Pancreas (tissue), 10 donors: ENCODE data around the gene ZCCHC14. TPM values are rescaled to one million over a fixed set of nuclear protein-coding genes. Genes with fewer than 3 reads are reported as not detected.

Source experiments
- ATAC-seq, 4 donors: fragments of 200-7000 bp; cut with Tn5 transposase; one replicate each; pipeline versions ENCODE4 v1.8.0 to v1.9.1; 2020; ENCODE audit warnings: mild to moderate bottlenecking in 4 of 4, moderate library complexity in 4 of 4
- DNase-seq, 6 donors: peaks; one replicate each; pipeline ENCODE4 v3.0.0-alpha.2; 2020
- FAIRE-seq: peaks from 2 replicates; lab custom pipeline; 2012; peaks lifted over from hg19 to GRCh38; lab: Jason Lieb, UNC
- H3K27ac ChIP-seq, 4 donors: fragments of 200-600 bp; sonication (generic); 1 replicate in 3 of 4; 2 replicates in 1 of 4; pipeline versions ENCODE4 v1.5.0 to v1.8.0; 2020
- H3K27me3 ChIP-seq, 4 donors: fragments of 200-600 bp; one replicate each; pipeline ENCODE4 v1.8.0; 2021
- H3K36me3 ChIP-seq, 3 donors: fragments of 200-600 bp; sonication (generic) in 1 of 3; one replicate each; pipeline versions ENCODE4 v1.5.0 to v1.8.0; 2020 to 2021
- H3K4me1 ChIP-seq, 3 donors: fragments of 200-600 bp; one replicate each; pipeline ENCODE4 v1.8.0; 2021
- H3K4me3 ChIP-seq, 4 donors: fragments of 200-600 bp; sonication (generic) in 2 of 4; one replicate each; pipeline versions ENCODE4 v1.5.0 to v1.8.0; 2020 to 2021
- H3K9me3 ChIP-seq, 4 donors: fragments of 200-600 bp; one replicate each; pipeline ENCODE4 v1.8.0; 2021
- WGBS, 2 donors: extraction: QIAGEN DNeasy Blood & Tissue Kit; methylation state at CpG; one replicate each; pipeline ENCODE4 v1.1.7; 2013; 5-methylcytosine and 5-hydroxymethylcytosine counted together
- intact Hi-C, 3 donors: fragments of 100-400 bp; cut with DNase I; formaldehyde crosslinking; loops; one replicate each; pipeline versions ENCODE4 v1.11.1 to v1.14.2; 2022
- polyA plus RNA-seq, 2 donors: library from polyadenylated mRNA; stranded (reverse); fragments of 200-250 nt; gene quantifications; one replicate each; pipeline ENCODE4 v1.2.3, GENCODE V29; 2013
- total RNA-seq, 6 donors: library from RNA; stranded (reverse); fragmentation: NEBNext Ultra II Directional in 4 of 6; extraction: Animal tissue kit (Norgen Biotek cat#: 25700) in 4 of 6; gene quantifications; one replicate each; pipeline versions ENCODE4 v1.2.1 to v1.2.4, GENCODE V29; 2021 to 2023
- TF ChIP-seq, protein P1 (sequence below), 4 donors: fragments of 200-600 bp; sonication (generic) in 3 of 4; IDR thresholded peaks; one replicate each; pipeline versions ENCODE4 v1.5.0 to v1.8.0; 2021; ENCODE audit warnings: antibody characterized with exemption in 4 of 4
- donor health status: healthy with polysubstance abuse.
- donor health status: DM: no; HTN: no; CAD: no; lungs with moderate emphysema.
- donor health status: DM: no; HTN: no; CAD: no.
- donor health status: control.
- donor health status: control.
- donor health status: Bipolar disorder and iron deficiency.
- donor health status: DM: yes; HTN: yes; CAD: no.
- donor health status: DM: no; HTN: no; CAD: no.
- donor health status: DM: no; HTN: no; CAD: no.
- donor health status: DM: yes; HTN: yes; CAD: no.

The ZCCHC14 gene
- total and polyA plus RNA-seq, 8 donors = 10.7 to 20.0 (median 12.8) TPM

DNA sequence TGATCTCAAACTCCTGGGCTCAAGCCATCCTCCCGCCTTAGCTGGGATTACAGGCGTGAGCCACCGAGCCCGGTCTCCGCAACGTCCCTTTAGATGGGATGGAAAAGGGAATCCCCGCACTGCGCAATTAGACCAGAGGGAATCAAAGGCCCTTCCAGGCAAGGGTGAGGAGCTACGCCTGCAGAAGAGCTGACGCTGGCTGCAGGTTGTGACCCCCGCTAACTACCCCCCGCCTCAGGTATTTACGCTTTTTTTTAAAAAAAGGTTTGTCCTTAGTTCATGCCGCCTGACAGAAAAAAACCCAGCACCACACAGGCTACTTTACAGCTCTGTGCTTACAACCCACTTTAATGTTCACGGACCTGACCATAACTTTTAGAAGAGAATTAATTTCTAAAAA, 26.9 kb downstream of the ZCCHC14 start:
- WGBS, 2 donors = 79 to 87% methylated on average over 15 of the region's 15 CpGs
- no peaks in the 10 kb centered on the region for H3K36me3 ChIP-seq
- H3K9me3 ChIP-seq = no peaks in the 10 kb centered on the region
- TF ChIP-seq, protein P1, sequence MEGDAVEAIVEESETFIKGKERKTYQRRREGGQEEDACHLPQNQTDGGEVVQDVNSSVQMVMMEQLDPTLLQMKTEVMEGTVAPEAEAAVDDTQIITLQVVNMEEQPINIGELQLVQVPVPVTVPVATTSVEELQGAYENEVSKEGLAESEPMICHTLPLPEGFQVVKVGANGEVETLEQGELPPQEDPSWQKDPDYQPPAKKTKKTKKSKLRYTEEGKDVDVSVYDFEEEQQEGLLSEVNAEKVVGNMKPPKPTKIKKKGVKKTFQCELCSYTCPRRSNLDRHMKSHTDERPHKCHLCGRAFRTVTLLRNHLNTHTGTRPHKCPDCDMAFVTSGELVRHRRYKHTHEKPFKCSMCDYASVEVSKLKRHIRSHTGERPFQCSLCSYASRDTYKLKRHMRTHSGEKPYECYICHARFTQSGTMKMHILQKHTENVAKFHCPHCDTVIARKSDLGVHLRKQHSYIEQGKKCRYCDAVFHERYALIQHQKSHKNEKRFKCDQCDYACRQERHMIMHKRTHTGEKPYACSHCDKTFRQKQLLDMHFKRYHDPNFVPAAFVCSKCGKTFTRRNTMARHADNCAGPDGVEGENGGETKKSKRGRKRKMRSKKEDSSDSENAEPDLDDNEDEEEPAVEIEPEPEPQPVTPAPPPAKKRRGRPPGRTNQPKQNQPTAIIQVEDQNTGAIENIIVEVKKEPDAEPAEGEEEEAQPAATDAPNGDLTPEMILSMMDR (IDR thresholded peaks at IDR 0.05) = no peak
- no peak for FAIRE-seq
- no peak for ATAC-seq
- H3K27ac ChIP-seq = peak overlapping the region; percentile 66 to 94 (median 85)
- H3K4me1 ChIP-seq = peaks cover 29 to 41% (median 35%) of the 10 kb centered on the region in 3 donors
- intact Hi-C loops = no loop called here
- no peak for DNase-seq
- no peak overlapping the region for H3K4me3 ChIP-seq
- no peaks in the 10 kb centered on the region for H3K27me3 ChIP-seq

DNA sequence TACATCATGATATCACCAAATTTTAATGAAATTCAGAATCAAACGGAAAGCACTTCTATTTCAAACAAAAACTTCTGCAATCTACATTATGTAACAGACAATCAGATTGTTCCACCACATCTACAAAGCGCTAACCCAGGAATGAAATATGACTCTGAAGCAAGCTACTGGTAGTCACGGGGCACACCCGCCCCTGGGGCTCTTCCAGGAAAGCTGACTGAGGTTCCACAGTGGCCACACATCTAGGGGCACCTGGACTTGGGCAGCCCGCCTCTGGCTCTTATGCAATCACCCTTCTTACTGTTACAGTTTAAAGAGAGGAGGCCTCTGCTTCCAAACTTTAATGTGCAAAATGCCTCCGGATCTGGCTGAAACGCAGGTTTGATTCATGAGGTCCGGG, 27.5 kb downstream of the ZCCHC14 start:
- Histone ChIP-seq H3K27ac (peak overlapping the region; percentile 66 to 94 (median 85)), H3K36me3 (no peaks in the 10 kb centered on the region), H3K4me1 (peaks cover 29 to 42% (median 35%) of the 10 kb centered on the region in 3 donors), H3K9me3 (no peaks in the 10 kb centered on the region), H3K4me3 (no peak overlapping the region), H3K27me3 (no peaks in the 10 kb centered on the region)
- WGBS, 2 donors = 9 to 10% methylated on average over 8 of the region's 8 CpGs
- FAIRE-seq (no peak), ATAC-seq (peak; percentile 75 to 88 (median 78)), DNase-seq (peak; percentile 77 to 90 (median 84))
- intact Hi-C loops = no loop called here
- TF ChIP-seq, protein P1 (IDR thresholded peaks at IDR 0.05) = no peak

DNA sequence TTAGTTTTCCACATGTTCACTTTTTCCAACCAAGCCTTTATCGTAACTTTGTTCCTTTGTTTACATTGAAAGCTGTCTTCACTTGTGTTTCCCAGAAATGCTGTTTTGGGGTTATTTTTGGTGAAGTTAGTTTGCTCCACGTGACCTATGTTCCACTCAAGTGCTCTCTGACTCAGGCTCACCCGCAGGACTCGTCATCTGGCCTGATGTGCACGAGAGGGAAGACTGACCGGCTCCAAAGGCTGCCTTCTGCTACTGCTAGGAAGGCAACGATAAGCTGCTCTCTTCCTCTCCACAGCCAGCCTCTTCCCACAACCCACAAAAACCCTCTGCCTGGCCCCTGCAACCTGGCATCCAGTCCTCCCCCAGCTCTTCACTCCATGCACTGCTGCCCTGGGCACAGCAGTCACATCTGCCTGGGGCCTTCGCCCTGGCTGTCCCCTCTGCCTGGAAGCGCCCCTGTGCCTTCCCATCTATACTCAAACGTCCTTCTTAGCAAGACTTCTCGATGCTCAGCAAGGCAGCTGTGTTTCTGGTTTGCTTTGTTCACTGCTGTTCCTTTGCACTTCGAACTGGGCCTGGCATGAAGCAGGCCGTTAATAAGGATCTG, 28.0 kb downstream of the ZCCHC14 start:
- peak in 5 of 6 donors; percentile 47 to 73 (median 63) for DNase-seq

DNA sequence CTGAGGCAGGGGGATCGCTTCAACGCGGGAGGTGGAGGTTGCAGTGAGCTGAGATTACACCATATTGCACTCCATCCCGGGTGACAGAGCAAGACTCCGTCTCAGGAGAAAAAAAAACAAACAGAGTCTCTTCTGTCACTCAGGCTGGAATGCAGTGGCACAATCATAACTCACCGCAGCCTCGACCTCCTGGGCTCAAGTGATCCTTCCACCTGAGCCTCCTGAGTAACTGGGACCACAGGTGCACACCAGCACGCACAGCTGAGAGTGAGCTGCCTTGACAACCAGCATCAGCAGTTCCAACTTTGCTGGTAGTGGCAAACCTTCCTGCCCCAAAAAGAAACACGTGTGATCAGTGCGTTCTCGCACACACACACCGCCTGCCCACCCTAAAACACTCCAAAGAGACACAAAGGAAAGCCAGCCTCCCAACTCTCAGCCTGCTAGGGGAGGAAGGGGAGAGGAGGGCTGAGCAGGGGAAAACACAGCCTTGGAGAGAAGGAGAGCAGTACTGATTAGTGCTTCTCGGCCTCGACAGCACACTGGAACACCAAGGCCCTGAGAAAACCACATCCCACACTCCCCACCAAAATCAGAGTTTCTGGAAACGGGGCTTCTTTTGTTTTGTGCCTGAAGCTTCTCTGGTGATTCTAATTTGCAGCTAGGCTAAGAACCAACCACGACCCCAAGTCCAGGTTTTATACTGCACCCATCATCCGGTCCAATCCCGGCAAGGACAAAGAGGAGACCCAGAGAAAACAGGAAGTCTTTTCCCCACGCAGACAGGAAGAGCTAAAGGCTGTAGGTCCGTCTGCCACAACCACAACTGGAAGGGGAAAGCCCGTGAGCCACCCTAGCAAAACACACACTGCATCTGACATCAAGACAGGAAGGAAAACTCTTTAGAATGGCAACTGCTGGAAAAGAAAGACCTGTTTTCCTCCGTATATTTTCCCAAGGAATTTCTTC, 28.8 kb downstream of the ZCCHC14 start:
- H3K4me1 ChIP-seq = peaks cover 29 to 42% (median 35%) of the 10 kb centered on the region in 3 donors
- no peak overlapping the region for H3K4me3 ChIP-seq
- H3K9me3 ChIP-seq = no peaks in the 10 kb centered on the region
- peaks cover 0 to 8% (median under 1%) of the 10 kb centered on the region in 3 donors for H3K36me3 ChIP-seq
- WGBS, 2 donors = 66 to 70% methylated on average over 22 of the region's 22 CpGs
- DNase-seq (peak in 1 of 6 donors; percentile 54), FAIRE-seq (no peak), ATAC-seq (peak in 3 of 4 donors; percentile 2 to 43 (median 33))
- intact Hi-C loops = no loop called here
- H3K27me3 ChIP-seq = no peaks in the 10 kb centered on the region
- TF ChIP-seq, protein P1 (IDR thresholded peaks at IDR 0.05) = no peak
- peak overlapping the region; percentile 66 to 94 (median 85) for H3K27ac ChIP-seq

More for the DNA sequence above, 28.0 kb downstream of the ZCCHC14 start:
- intact Hi-C loops = no loop called here
- no peaks in the 10 kb centered on the region for H3K9me3 ChIP-seq
- H3K27me3 ChIP-seq = no peaks in the 10 kb centered on the region
- 23 to 24% methylated on average over 13 of the region's 13 CpGs for WGBS, 2 donors
- no peak for FAIRE-seq
- H3K4me1 ChIP-seq = peaks cover 29 to 42% (median 35%) of the 10 kb centered on the region in 3 donors
- peak; percentile 50 to 79 (median 58) for ATAC-seq
- H3K4me3 ChIP-seq = no peak overlapping the region
- TF ChIP-seq, protein P1 (IDR thresholded peaks at IDR 0.05) = no peak
- peak overlapping the region; percentile 66 to 94 (median 85) for H3K27ac ChIP-seq
- peaks cover 0 to under 1% (median 0%) of the 10 kb centered on the region in 3 donors for H3K36me3 ChIP-seq
